Measurements from ENCODE around the gene RNF8. TPM values are rescaled to one million over a fixed set of nuclear protein-coding genes. Genes with fewer than 3 reads are reported as not detected.
A peak's percentile ranks its signal among the peaks of the same experiment; 100 is the strongest.

Gene RNF8
- total and polyA plus RNA-seq, 2 of the 4 experiments (the other 2 are of a cell fraction): 16.5 to 17.9 TPM

GRCh38 chr6:37369321-37370201, 15.8 kb downstream of the RNF8 start:
- Histone ChIP-seq H3K4me3 (ENCODE audit: insufficient read depth, low read depth, low read length) (no peak overlapping the region), H3K9ac (ENCODE audit: low read depth, low read length) (no peak overlapping the region), H3K4me1 (ENCODE audit: control insufficient read depth, insufficient read depth, low read length) (peaks cover 16% of the 10 kb centered on the region), H2BK5ac (ENCODE audit: low read depth, low read length, poor library complexity, severe bottlenecking) (no peak overlapping the region), H2BK15ac (ENCODE audit: low read depth, low read length) (no peak overlapping the region), H3K56ac (ENCODE audit: extremely low read depth, insufficient read depth, low read length) (no peak overlapping the region), H2AK5ac (ENCODE audit: low read depth, low read length) (no peak overlapping the region; the same call in 1 of the 2 replicates), H3K4me2 (ENCODE audit: low read depth, low read length) (no peak overlapping the region; the same call in 1 of the 2 replicates), H3K18ac (ENCODE audit: low read depth, low read length) (no peak overlapping the region), H2BK20ac (ENCODE audit: low read depth, low read length) (no peak overlapping the region), H3K14ac (replicated peaks; ENCODE audit: low read depth, low read length) (peak overlapping the region; percentile 20; the same call in 1 of the 2 replicates), H3K27ac (ENCODE audit: insufficient read depth, low read length) (no peak overlapping the region), H3K9me1 (ENCODE audit: insufficient read depth, low read length) (peaks cover 19% of the 10 kb centered on the region), H2BK120ac (ENCODE audit: low read depth, low read length) (no peak overlapping the region), H4K8ac (ENCODE audit: low read depth in 2 of 2, low read length in 2 of 2) (no peak overlapping the region), H3K4ac (ENCODE audit: low read depth, low read length) (no peak overlapping the region), H3K79me1 (ENCODE audit: low read depth in 1 of 2, low read length in 2 of 2) (peaks cover 45 to 71% of the 10 kb centered on the region in 2 experiments), H2AFZ (replicated peaks; ENCODE audit: low read length, poor library complexity) (no peak overlapping the region), H4K91ac (ENCODE audit: insufficient read depth, low read depth, low read length) (no peak overlapping the region), H3K9me3 (ENCODE audit: control insufficient read depth, insufficient read depth, low read length) (no peaks in the 10 kb centered on the region), H4K5ac (ENCODE audit: low read depth, low read length) (no peak overlapping the region), H3K23ac (ENCODE audit: low read depth, low read length) (peak overlapping the region; percentile 32; the same call in 1 of the 2 replicates), H2AK9ac (replicated peaks; ENCODE audit: low read depth, low read length, poor library complexity) (no peak overlapping the region), H3K27me3 (ENCODE audit: control insufficient read depth, insufficient read depth, low read length) (no peaks in the 10 kb centered on the region), H4K20me1 (ENCODE audit: insufficient read depth, low read length) (peaks cover 19% of the 10 kb centered on the region; the same call in 1 of the 2 replicates), H3K36me3 (ENCODE audit: control insufficient read depth, insufficient read depth, low read length) (peaks cover 20% of the 10 kb centered on the region)
- TF ChIP-seq MAZ (IDR thresholded peaks at IDR 0.05; ENCODE audit: borderline replicate concordance, low read depth, low read length) (no peak), MXI1 (IDR thresholded peaks at IDR 0.05; ENCODE audit: borderline replicate concordance, low read depth, low read length) (no peak), CTCF (conservative IDR thresholded peaks at IDR 0.05; ENCODE audit: low read depth, low read length) (no peak), CHD1 (IDR thresholded peaks at IDR 0.05; ENCODE audit: low read depth, low read length) (no peak), NFE2L2 (IDR thresholded peaks at IDR 0.05; ENCODE audit: low read depth, low read length) (no peak), RAD21 (IDR thresholded peaks at IDR 0.05; ENCODE audit: low read length) (no peak), ELK1 (IDR thresholded peaks at IDR 0.05; ENCODE audit: borderline replicate concordance, low read depth, low read length) (no peak), USF2 (IDR thresholded peaks at IDR 0.05; ENCODE audit: low read depth, low read length) (no peak), RFX5 (IDR thresholded peaks at IDR 0.05; ENCODE audit: low read depth, low read length) (no peak), CEBPB (IDR thresholded peaks at IDR 0.05; ENCODE audit: low read depth, low read length) (no peak)
- no TSS peak for BruUV-seq (replicated peaks)
- WGBS, 2 experiments (ENCODE audit: extremely low coverage in 2 of 2, insufficient read length in 1 of 2): no CpG with 5 or more reads among the region's 1 CpG
- in situ Hi-C loops (cut with MboI; ENCODE audit: low sequenced_read_pairs): no loop called here
- peak; percentile 39 for DNase-seq
- intact Hi-C loops (cut with micrococcal nuclease): loop anchor here (5.0 kb wide), 2 partner anchors 198 to 323 kb away; no protein-coding TSS in a partner anchor
- dilution Hi-C loops (cut with HindIII; ENCODE audit: low sequenced_read_pairs, unreplicated experiment): no loop called here
- ChIA-PET POLR2A (ENCODE audit: unreplicated experiment) (no interaction called here), CTCF (interaction anchor here (0.6 kb wide), 2 partner anchors 17 to 1145 kb away, joined by 3 to 5 read pairs; no protein-coding TSS in a partner anchor)
- peak; percentile 53 for ATAC-seq (ENCODE audit: low read depth)

All from IMR-90 (cell line).